Astrocyte (in vitro differentiated cells and primary cell): ENCODE results near the gene PLEKHG5.

Experiments used
- EZH2 ChIP-seq: IDR thresholded peaks from 2 replicates; pipeline ENCODE4 v1.6.1; 2012; ENCODE audit warnings: mild to moderate bottlenecking, low read length, inconsistent platforms; ENCODE audit not compliant: insufficient read depth
- TF ChIP-seq, protein P1 (sequence below): IDR thresholded peaks from 2 replicates; pipeline ENCODE4 v1.5.1; 2011; ENCODE audit warnings: low read depth, mild to moderate bottlenecking, inconsistent platforms, low read length, moderate library complexity; ENCODE audit not compliant: insufficient read depth

DNA sequence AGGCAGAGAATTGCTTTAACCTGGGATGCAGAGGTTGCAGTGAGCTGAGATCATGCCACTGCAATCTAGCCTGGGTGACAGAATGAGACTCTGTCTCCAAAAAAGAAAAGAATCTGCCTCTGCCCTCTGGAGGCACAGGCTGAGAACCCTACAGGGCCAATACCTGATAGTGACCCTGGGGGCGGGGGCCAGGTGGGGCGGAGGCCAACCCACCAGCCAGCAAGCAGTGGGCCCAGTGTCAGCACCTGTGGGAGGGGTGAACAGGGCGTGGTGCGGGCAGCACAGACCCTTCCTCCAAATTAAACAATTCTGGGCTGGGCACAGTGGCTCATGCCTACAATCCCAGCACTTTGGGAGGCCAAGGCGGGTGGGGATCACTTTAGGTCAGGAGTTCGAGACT, 19.0 kb upstream of the PLEKHG5 start:
- TF ChIP-seq, protein P1, sequence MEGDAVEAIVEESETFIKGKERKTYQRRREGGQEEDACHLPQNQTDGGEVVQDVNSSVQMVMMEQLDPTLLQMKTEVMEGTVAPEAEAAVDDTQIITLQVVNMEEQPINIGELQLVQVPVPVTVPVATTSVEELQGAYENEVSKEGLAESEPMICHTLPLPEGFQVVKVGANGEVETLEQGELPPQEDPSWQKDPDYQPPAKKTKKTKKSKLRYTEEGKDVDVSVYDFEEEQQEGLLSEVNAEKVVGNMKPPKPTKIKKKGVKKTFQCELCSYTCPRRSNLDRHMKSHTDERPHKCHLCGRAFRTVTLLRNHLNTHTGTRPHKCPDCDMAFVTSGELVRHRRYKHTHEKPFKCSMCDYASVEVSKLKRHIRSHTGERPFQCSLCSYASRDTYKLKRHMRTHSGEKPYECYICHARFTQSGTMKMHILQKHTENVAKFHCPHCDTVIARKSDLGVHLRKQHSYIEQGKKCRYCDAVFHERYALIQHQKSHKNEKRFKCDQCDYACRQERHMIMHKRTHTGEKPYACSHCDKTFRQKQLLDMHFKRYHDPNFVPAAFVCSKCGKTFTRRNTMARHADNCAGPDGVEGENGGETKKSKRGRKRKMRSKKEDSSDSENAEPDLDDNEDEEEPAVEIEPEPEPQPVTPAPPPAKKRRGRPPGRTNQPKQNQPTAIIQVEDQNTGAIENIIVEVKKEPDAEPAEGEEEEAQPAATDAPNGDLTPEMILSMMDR, result no peak
- TF ChIP-seq EZH2, result no peak
